HG02943 (cell line): ENCODE data around the gene UBE3D.
"Not testable (repeated sequence)": the region's sequence is repeated elsewhere in the genome, so short reads cannot be mapped to it uniquely, and the experiment has no call there.

ENCODE experiments used
- ATAC-seq: cut with Tn5 transposase; IDR thresholded peaks from one replicate; pipeline ENCODE4 v1.9.1; 2021; ENCODE audit warnings: mild to moderate bottlenecking, low read depth, moderate library complexity; ENCODE audit not compliant: unreplicated experiment

The UBE3D gene

GRCh38 chr6:82980086-82980485 lies 85.6 kb downstream of the UBE3D start:
- no peak for ATAC-seq

GRCh38 chr6:82979657-82980056 lies 86.0 kb downstream of the UBE3D start:
- ATAC-seq: no peak

- no peak for ATAC-seq
Measured at GRCh38 chr6:82978362-82978945, 87.2 kb downstream of the UBE3D start.

GRCh38 chr6:82976179-82976578 lies 89.5 kb downstream of the UBE3D start:
- no peak for ATAC-seq

- ATAC-seq: no peak
Measured at GRCh38 chr6:82971877-82972460, 93.7 kb downstream of the UBE3D start.

- ATAC-seq: no peak
Measured at GRCh38 chr6:82970839-82971238, 94.8 kb downstream of the UBE3D start.

DNA sequence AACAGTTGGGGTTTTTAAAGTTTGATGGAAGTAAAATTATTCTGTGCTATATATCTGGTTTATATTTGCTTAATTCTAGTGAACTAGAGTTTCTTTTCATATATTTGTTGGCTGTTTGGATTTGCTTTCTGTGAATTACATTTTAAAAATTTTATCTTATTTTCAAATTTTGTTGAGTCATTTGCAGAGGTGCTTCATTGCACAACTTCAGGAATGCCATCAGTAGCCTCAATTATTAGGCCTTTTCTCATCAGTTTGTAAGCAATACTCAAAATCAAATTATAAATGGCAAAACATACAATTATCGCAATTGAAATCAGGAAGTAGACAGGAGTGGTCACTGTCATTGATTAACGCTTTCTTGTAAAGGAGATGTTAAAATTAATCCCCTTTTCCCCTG lies 96.9 kb downstream of the UBE3D start:
- no peak for ATAC-seq

DNA sequence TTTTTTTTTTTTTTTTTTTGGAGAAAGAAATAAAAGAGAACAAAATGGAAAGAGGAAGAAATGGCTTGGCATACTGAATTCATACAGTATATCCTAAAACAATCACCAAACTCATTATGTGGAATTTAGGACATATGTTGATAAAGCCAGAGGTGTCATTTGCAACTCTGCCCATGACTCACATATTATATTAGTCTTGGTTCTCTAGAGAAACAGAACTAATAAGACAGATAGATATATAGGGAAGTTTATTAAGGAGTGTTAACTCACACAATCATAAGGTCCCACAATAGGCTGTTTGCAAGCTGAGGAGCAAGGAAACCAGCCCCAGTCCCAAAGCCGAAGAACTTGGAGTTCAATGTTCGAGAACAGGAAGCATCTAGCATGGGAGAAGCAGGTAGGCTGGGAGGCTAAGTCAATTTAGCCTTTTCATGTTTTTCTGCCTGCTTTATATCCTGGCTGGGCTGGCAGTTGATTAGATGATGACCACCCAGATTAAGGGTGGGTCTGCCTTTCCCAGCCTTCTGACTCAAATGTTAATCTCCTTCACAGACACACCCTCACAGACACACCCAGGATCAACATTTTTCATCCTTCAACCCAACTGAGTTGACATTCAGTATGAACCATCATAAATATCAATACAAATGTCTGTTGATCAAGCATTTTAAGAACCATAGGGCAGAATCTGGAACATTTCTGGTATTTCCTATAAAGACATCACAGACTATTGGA lies 102.3 kb downstream of the UBE3D start:
- no peak for ATAC-seq

DNA sequence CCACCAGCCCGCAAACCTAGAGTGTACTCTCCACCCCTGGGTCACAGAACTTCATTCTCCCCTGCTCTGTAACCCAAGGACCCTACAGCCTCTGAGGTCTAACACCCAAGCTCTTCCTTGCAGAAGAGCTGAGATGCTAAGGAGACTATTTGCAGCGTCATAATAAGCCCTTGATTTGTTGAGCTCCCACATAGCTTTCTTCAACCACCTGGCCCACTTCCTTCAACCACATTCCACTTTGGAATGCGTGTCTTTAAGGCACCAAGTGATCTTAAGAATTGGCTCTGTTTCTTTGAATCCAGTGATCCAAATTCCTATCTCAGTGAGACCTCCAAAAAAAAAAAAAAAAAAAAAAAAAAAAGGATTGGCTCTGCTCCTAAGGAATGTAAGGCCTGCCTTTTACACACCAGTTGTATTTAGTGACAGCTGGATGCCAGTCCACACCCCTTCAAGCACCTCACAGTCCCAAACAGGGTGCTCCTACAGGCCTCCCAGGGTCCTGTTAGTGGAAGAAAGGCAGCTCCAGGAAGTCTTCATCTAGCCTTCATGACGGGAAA lies 106.2 kb downstream of the UBE3D start:
- ATAC-seq: no peak

GRCh38 chr6:82958551-82958950 lies 107.1 kb downstream of the UBE3D start:
- ATAC-seq: no peak

- ATAC-seq: no peak
Measured at GRCh38 chr6:82957868-82958245, 107.8 kb downstream of the UBE3D start.

DNA sequence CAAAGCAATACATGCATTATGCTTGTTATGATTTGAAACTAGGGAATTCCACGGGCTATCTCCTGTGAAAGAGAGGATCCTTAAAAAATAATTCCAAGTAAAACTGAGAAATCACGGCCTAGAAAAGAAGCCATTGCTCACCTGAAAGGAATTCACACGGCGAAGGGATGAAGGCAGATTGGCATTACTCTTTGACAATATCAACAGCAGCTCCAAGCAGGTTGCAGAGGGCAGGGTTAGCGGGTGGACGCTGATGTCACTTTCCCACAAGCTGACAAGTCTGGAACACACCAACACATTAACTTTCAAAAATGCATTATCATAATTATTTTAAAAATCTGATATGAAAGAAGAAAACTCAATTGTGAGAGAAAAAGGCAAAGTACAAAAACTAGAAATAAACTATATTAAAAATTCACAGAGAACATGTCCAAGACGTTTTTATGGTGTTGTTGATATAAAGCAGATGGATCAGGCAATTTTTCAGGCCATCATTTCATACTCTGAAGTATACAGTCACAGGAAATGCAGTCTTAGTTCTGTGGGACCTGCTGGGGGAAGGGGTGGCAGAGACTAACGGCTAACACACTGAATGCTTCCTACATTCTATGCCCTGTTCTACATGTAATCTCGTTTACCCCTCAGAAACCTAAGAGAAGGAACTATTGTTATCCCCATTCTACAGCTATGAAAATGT lies 108.3 kb downstream of the UBE3D start:
- no peak for ATAC-seq

- no peak for ATAC-seq
Measured at GRCh38 chr6:82955841-82956240, 109.8 kb downstream of the UBE3D start.

- ATAC-seq: no peak
Measured at GRCh38 chr6:82954937-82955577, 110.6 kb downstream of the UBE3D start.

- no peak for ATAC-seq
Measured at GRCh38 chr6:82954356-82954755, 111.3 kb downstream of the UBE3D start.

DNA sequence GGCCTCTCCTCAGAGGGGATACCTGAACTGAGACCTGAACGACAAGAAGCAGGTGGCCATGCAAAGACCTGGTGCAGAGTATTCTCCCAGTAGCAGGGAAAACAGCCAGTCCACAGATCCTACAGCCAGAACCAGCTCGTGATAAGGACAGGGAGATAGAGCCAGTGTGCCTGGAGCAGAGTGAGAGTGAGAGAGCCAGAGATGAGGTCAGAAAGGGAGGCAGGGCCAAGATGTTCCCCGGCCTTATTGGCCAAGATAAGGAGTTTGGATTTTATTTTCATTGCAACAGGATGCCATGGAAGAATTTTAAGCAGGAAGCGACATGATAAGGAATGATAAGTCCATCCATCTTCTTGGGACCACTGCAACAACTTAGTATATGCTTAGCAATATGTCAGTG lies 111.8 kb downstream of the UBE3D start:
- ATAC-seq: no peak

DNA sequence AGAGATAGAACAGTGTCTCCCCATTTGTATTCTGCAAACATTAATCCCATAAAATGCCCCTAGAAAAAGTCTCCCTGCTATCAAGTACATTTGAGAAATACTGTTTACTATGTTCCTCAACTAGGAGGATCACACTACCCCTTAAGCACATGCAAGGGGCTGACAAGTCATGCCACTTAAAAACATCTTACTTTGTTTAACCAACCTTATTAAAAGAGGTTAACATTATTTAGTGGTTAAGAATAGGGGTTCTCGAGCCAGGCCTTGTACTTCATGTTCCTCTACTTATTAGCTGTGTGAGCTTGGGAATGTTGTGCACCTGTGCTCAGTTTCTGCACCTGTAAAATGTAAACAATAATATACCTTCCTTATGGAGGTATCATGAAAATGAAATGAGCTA lies 113.7 kb downstream of the UBE3D start:
- ATAC-seq: no peak

DNA sequence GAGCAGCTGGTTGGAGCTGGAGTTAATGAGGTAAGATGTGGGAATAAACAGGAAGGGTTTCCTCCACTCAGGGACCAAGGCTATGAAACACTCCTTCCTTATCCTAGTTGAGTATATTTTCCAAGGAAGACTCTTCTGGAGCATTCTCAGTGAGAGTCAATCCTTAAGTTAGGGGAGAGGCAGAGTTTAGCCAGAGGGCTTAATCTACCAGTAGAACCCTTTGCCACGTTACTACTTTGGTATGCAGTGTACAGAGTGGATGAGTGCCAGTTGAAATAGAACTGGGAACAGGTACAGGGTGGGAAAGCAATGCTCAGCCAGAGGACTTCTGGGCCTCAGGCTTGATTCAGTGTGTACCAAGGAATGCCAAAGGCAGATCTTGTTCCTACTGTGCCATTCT lies 114.3 kb downstream of the UBE3D start:
- ATAC-seq: no peak

DNA sequence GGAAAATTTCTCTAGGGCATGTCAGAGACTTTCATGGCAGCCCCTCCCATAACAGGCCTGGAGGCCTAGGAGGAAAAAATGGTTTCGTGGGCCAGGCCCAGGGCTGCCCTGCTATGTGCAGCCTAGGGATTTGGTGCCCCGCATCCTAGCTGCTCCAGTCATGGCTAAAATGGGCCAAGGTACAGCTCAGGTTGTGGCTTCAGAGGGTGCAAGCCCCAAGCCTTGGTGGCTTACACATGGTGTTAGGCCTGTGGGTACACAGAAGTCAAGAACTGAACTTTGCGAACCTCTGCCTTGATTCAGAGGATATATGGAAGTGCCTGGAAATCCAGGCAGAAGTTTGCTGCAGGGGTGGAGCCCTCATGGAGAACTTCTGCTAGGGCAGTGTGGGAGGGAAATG lies 134.7 kb downstream of the UBE3D start:
- ATAC-seq: not testable (repeated sequence)

- no peak for ATAC-seq
Measured at GRCh38 chr6:82924799-82925535, 140.7 kb downstream of the UBE3D start.
